HG03060 (cell line): ENCODE results near the gene SH2D7.

Experiments used
- ATAC-seq: cut with Tn5 transposase; IDR thresholded peaks from one replicate; pipeline ENCODE4 v1.9.1; 2021; ENCODE audit warnings: low read depth, moderate number of reproducible peaks; ENCODE audit not compliant: unreplicated experiment

SH2D7 gene

GRCh38 chr15:78059110-78059839 is 33.1 kb upstream of the SH2D7 start:
- no peak for ATAC-seq

GRCh38 chr15:78060232-78060631 is 32.1 kb upstream of the SH2D7 start:
- ATAC-seq, result no peak

GRCh38 chr15:78061963-78062427 is 30.4 kb upstream of the SH2D7 start:
- no peak for ATAC-seq

DNA sequence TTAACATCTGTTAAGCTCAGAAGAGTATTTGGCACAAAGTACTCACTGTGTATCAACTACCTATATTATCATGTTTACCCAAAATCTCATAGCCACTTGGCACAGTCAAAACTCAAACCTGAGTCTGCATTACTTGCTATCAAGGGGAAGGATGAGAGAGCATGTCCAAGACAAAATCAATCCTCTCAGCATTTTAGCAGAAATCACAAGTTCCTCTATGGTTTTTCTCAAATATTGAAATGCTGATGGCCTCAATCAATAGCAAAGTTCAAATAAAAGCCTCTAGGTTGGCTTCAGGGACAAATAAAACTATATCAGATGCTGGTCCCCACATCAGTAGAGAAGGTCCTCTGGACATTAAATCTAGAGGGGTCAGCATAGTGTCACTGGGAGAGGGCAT is 29.1 kb upstream of the SH2D7 start:
- ATAC-seq, result no peak

DNA sequence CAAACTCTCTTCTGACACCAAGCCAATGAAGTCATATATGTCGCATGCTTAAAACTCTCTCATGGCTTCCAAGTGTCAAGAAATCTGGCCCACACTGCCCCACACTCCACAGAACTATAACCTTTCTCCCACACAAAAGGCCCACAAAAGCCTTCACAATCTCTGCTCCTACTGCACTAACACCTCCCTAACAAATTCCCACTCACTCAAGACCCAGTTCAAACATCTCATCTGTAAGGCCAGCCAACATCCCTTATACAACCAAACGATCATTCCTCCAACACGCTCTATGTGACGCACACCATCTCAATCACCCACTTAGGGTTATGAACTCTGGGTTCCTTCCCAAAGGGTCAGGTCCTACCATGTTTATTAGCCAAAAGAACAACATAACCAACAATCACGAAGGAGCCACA is 28.4 kb upstream of the SH2D7 start:
- no peak for ATAC-seq

GRCh38 chr15:78064544-78064943 is 27.8 kb upstream of the SH2D7 start:
- ATAC-seq, result no peak

GRCh38 chr15:78065284-78065872 is 27.0 kb upstream of the SH2D7 start:
- ATAC-seq, result no peak

DNA sequence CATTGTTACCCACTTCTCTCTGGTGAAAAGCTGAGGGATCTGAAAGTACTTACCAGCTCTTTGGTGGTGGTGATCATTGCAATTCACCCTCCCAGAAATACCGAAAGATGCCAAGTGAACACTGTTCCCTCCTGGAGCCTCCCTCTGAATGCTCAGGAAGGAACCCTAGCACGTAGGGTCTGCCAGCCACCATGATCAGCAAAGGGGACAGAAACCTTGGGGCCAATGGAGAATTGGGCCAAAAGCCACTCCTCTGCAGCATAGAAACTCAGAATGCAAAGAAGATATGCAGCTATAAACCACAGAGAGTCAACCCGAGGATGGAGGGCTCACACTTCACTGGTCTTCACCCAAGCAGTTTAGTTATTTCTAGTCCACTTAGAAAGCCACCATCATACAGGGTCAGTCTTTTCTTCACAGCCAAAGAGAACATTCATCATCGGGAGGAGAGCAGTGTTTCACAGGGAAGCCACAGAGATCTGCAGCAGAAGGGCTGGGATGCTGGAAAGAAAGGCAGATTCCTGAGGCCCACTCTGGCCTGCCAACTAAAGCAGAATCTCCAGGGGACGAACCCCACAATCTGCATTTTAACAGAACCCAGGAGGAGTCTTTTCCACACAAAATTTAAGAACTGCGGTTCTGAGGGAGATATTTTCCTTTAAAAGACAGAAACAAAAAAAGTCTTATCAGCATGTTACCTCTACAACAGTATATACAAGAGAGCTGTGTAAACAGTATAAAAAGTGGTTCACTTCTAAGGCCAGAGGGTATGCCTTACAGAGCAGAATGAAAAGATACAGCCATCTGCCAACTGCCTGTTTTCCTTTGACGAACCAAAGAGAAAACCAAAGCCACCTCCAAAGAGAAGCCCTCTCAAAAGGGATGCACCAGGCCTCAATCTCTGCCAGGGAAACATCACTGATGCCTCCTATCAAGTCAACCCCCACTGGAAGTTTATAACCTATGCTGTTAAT is 26.1 kb upstream of the SH2D7 start:
- peak; percentile 43 for ATAC-seq

DNA sequence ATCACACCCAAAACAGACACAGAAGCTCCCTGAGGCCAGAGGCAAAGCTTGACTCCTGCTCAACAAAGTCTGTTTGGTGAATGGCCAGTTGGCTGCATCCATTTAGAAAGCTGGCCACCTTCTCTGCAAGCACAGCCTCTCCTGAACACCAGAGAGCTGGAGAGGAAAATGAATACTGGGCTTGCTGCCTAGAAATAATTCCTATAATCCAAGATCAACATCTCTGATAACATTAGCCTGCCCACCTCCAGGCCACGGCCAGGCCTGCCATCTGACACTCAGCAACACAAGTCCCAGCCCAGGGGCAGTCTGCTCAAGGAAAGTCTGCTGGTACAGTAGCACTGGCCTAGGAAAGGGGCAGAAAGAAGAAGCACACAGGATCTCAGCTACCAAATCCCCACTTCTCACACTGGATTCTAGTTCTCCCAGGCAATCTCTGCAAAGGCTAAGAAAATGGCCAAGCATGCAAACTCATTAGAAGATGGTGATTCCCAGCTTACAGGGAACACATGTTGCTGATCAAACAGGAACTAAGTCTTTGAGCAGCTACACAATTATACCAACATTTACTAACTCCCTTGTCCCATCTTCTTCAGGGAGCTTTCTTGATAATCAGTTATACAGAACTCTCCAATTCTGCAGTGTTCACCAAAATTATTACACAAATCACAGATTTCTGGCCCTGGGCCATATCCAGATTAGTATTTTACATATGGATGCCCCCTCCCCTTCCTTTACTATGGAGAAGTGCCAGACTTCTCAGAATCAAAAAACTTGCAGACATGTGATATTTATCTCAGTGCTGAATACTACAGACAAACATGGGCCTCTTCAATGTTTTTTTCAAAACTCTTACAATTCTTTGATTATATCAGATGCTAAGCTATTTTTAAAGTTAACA is 24.8 kb upstream of the SH2D7 start:
- no peak for ATAC-seq

DNA sequence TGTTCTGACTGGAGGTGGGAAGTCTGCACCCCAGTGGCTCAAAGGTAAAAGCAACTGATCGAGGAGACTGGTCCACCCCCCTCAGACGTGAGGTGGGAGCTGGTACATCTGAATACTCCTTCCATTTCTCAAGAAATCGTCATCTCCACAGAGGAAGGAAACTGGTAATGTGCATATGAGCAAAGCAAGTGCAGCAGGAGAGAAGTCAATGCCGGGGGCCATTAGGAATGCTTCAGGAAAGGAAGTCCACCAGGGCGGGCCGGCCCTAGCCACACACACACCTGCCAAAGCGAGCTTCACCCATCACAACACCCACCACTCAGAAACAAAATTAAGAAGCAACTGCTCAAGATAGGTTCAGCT is 23.3 kb upstream of the SH2D7 start:
- no peak for ATAC-seq

DNA sequence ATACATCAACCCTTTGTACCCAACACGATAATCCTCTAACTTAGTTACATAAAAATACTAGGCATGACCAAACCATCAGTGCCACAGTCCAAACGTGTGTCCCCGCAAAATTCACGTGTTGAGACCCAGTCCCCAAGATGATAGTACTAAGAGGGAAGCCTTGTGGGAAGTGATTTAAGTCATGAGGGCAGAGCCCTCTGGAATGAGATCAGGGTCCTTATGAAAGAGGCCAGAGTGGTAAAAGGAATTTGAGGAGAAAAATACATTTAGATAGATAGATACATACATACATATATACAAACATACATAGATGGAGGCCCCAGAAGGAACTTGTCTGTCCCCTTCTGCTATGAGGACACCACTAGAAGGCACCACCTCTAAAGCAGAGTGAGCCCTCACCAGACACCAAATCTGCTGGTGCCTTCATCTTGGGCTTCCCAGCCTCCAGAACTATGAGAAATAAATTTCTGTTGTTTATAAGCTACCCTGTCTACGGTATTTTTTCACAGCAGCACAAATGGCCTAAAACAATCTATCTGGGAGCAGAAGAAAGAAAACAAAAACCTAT is 22.8 kb upstream of the SH2D7 start:
- ATAC-seq, result no peak

DNA sequence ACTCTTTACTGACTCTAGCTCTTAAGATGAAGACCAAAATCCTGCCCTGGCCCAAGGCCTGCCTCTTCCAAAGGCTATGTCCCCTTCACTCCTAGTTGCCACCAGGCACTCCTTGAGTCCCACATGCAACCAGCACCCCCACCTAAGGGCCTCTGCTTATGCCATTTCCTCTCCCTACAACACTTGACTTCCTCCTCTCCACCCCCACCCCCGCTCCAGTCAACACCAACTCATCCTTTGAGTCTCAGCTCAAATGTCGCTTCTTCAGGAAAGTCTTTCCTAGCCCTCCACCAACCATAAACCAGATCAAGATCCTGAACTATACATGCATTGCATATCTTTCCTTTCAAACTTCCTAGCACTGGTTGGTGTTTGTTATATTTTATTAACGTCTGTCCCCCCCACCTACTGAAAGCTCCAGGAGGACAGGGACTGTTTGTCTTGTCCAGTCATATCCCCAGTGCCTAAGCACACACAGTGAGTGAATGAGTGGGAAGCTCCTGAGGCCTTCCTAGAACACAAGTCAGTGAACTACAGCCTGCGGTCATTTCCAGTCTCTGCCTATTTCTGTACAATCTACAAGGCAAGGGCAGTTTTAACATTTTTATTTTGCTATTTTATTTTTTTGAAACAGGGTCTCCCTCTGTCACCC is 22.2 kb upstream of the SH2D7 start:
- ATAC-seq, result no peak

DNA sequence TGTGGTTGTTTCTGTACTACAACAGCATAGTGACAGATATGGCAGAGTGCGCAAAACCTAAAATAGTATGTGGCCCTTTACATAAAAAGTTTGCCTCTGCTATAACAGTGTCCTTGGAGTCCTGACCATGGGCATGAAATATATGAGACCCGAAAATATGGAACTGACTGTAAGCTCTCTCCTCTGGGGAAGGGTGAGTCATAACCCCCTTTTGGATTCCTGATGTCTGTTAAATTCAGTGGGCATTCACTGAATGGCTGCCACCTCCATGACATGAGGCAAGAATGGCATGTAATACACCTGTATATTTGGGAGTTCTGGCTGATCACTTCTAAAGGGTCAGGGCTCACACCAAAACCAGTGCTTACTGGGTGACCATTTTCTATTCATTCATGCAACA is 21.0 kb upstream of the SH2D7 start:
- no peak for ATAC-seq

DNA sequence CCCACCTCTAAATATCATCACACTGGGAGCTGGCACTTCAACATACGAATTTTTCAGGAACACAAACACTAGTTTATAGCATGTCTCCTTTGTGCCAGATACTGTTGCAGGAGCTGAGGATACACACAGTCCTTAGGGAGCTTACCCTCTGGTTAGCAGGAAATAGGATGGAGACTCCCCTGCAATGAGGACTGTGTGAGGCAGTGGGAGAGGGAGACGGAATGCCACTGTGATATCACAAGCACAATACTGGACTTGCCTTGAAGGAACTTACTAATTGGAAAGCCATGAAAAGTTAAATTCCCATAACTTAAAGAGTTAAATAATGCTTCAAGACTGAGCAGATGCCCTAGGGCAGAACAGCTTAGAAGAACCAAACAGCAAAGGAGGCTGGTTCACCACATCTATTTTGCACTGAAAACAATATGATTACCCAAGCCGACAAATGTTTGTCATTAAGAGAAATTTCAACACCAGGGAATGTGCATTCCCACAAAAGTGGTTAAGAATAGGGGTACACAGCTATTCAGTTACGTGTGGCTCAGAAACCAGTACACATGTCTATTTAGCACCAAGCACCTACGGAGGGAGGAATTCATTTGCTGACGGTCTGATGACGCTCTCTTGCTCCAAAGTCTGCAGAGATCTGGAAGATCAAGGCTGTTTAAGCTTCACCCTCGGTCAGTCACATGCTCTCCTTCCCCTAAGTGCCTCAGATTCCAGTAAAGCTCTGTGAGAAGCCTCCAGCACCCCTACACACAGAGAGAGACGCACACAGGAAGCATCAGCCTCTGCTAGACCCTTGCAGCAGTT is 20.1 kb upstream of the SH2D7 start:
- no peak for ATAC-seq

DNA sequence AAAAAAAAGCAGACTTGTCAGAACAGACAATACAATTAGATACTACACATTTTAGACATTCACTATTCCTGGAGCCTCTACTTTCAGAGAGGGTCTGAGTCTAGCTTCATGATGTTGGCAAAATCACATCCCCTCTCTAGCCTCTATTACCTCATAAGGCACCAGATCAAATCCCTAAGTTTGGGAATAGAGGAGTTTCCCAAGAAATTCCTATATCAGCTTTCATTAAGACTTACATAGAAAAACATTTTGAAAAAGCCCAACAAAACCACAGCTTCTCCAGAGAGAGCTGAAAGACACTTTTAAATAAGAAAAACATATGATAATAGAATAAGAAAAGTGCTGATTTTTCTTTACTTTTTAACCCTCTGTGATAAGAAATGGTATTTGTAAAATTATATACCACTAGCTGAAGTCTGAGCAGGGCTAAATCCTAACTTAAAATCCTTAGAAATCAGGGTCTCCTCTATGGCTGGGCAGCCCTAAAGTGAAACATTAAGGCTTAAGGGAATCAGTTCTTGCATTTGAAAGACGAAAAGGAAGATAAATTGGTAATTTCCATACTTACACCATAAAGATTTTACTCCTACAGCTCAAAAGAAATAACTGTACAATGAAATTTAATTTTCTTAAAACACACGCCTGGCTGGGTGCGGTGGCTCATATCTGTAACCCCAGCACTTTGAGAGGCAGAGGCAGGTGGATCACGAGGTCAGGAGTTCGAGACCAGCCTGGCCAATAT is 19.1 kb upstream of the SH2D7 start:
- no peak for ATAC-seq

DNA sequence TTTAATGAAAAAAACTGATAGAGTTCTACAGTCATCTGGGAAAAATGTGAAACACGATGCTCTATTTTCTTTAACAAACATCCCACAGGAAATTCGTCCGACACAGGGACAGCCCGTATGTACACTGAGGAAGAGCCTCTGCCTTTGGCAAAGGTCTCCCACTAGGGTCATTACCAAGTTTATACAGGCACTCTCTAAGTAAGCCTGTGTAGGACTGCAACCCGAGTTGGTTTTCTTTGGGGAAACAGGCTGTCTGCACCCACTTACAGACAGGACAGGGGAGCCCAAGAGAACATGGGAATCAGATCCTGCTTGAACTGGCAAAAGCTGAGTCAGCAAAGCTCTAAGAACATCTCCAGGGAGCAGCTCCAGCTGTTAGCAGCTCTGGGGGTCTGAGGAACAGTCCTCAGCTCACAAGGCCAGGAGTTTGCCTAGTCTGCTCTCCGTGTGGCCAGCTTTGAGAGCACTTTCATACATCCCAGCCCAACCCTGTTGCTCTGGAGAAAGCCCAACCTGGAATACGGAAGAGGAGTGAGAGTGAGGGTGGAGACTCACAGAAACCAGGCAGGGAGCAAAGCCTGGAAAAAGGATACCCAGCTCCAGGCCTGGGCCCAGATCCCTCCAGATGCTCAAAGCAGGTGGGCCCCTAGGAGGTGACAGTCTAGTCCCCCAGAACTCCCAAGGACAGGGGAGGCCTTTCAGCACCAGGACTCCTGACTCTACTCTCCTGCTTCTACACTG is 16.7 kb upstream of the SH2D7 start:
- ATAC-seq, result no peak
